ENCODE results near the gene TMEM200B. TPM values are rescaled to one million over a fixed set of nuclear protein-coding genes. Genes with fewer than 3 reads are reported as not detected.

TMEM200B gene
- total RNA-seq, 1 experiment from 2014 or later: 11.3 TPM

DNA sequence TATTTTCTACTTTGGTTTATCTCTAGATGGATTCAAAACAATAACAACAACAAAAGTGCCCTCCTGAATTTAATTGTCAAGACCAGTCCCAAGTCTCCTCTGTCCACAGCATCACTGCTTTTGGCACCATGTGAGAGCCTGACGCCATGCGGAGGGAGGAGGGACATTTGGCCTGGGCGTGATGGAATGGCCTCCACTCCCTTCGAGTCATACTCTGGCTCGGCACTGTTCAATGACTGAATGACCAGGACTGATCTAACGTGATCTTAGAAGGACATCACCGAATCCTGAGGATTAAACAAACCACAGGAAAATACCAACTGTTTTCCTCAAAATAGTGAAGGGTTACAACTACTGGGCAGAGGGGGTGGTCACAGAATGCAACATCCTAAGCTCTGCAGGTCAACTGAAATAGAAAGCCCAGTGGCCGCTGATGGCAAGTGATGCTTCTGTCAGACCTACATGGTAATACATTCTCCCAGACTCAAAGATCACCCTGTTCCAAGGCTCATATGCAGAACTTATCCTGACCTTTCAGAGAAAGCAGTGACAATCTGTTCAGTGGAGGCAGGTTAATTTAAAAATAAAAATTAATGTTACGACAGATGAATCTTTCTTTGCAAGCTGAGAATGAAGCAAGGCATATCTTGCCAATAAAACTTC lies 38.9 kb upstream of the TMEM200B start:
- ChIA-PET CTCF (no interaction called here), RAD21 (ENCODE audit: low non-redundant PET in 1 of 2, low total read pairs in 2 of 2, uncharacterized antibody in 2 of 2, unreplicated experiment in 2 of 2) (no interaction called here), POLR2A (no interaction called here)
- no peak overlapping the region for H2AFZ ChIP-seq (ENCODE audit: low read depth, low read length, poor library complexity, severe bottlenecking)
- no peak overlapping the region for H3K27ac ChIP-seq (ENCODE audit: low read depth, low read length)
- intact Hi-C loops (cut with micrococcal nuclease): no loop called here
- DNase-seq (ENCODE audit: low read depth, low spot score): no peak
- BruUV-seq (replicated peaks): no TSS peak
- no peaks in the 10 kb centered on the region for H3K9me3 ChIP-seq (ENCODE audit: control insufficient read depth in 1 of 2, insufficient read depth in 1 of 2, low read depth in 1 of 2, low read length in 2 of 2)
- no peaks in the 10 kb centered on the region for H3K4me1 ChIP-seq (ENCODE audit: control insufficient read depth in 1 of 2, insufficient read depth in 2 of 2, low read length in 2 of 2)
- H3K9ac ChIP-seq (ENCODE audit: low read length): no peak overlapping the region
- peaks cover 99% of the 10 kb centered on the region for H3K79me2 ChIP-seq (ENCODE audit: insufficient read depth, low read length)
- no peak overlapping the region for H3K4me3 ChIP-seq (replicated peaks in 1 of 2; ENCODE audit: low read depth in 1 of 2, low read length in 2 of 2)
- peaks cover 28 to 48% of the 10 kb centered on the region in 2 experiments for H3K36me3 ChIP-seq (ENCODE audit: control insufficient read depth in 1 of 2, insufficient read depth in 2 of 2, low read length in 2 of 2)
- no peak for ATAC-seq
- no peaks in the 10 kb centered on the region for H3K9me2 ChIP-seq (ENCODE audit: insufficient read depth)
- no peaks in the 10 kb centered on the region for H3K27me3 ChIP-seq (ENCODE audit: insufficient read depth, low read length)
- TF ChIP-seq EGR1 (IDR thresholded peaks at IDR 0.05; ENCODE audit: low read depth) (no peak), JUND (IDR thresholded peaks at IDR 0.05) (no peak), SP1 (IDR thresholded peaks at IDR 0.05; ENCODE audit: low read depth) (no peak), ZNF274 (IDR thresholded peaks at IDR 0.05; ENCODE audit: low read depth, low read length) (no peak), ELF1 (IDR thresholded peaks at IDR 0.05; ENCODE audit: borderline replicate concordance, low read depth) (no peak), SIN3A (IDR thresholded peaks at IDR 0.05; ENCODE audit: low read depth) (no peak), EZH2phosphoT487 (IDR thresholded peaks at IDR 0.05; ENCODE audit: borderline replicate concordance) (no peak), TCF7L2 (IDR thresholded peaks at IDR 0.05; ENCODE audit: borderline replicate concordance, extremely low read depth, insufficient read depth, insufficient read length) (no peak)
- TF ChIP-seq, protein P1, sequence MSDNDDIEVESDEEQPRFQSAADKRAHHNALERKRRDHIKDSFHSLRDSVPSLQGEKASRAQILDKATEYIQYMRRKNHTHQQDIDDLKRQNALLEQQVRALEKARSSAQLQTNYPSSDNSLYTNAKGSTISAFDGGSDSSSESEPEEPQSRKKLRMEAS (IDR thresholded peaks at IDR 0.05): no peak
- TF ChIP-seq, protein P2, sequence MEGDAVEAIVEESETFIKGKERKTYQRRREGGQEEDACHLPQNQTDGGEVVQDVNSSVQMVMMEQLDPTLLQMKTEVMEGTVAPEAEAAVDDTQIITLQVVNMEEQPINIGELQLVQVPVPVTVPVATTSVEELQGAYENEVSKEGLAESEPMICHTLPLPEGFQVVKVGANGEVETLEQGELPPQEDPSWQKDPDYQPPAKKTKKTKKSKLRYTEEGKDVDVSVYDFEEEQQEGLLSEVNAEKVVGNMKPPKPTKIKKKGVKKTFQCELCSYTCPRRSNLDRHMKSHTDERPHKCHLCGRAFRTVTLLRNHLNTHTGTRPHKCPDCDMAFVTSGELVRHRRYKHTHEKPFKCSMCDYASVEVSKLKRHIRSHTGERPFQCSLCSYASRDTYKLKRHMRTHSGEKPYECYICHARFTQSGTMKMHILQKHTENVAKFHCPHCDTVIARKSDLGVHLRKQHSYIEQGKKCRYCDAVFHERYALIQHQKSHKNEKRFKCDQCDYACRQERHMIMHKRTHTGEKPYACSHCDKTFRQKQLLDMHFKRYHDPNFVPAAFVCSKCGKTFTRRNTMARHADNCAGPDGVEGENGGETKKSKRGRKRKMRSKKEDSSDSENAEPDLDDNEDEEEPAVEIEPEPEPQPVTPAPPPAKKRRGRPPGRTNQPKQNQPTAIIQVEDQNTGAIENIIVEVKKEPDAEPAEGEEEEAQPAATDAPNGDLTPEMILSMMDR (IDR thresholded peaks at IDR 0.05 in 2 of 3, conservative IDR thresholded peaks at IDR 0.05 in 1 of 3; ENCODE audit: borderline replicate concordance in 1 of 3, insufficient read depth in 1 of 3, low read depth in 2 of 3, low read length in 2 of 3): no peak
- TF ChIP-seq, protein P3, sequence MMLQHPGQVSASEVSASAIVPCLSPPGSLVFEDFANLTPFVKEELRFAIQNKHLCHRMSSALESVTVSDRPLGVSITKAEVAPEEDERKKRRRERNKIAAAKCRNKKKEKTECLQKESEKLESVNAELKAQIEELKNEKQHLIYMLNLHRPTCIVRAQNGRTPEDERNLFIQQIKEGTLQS (IDR thresholded peaks at IDR 0.05): no peak
- TF ChIP-seq, protein P4, sequence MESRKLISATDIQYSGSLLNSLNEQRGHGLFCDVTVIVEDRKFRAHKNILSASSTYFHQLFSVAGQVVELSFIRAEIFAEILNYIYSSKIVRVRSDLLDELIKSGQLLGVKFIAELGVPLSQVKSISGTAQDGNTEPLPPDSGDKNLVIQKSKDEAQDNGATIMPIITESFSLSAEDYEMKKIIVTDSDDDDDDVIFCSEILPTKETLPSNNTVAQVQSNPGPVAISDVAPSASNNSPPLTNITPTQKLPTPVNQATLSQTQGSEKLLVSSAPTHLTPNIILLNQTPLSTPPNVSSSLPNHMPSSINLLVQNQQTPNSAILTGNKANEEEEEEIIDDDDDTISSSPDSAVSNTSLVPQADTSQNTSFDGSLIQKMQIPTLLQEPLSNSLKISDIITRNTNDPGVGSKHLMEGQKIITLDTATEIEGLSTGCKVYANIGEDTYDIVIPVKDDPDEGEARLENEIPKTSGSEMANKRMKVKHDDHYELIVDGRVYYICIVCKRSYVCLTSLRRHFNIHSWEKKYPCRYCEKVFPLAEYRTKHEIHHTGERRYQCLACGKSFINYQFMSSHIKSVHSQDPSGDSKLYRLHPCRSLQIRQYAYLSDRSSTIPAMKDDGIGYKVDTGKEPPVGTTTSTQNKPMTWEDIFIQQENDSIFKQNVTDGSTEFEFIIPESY (IDR thresholded peaks at IDR 0.05; ENCODE audit: extremely low read depth, insufficient replicate concordance, low read length): no peak
- TF ChIP-seq, protein P5, sequence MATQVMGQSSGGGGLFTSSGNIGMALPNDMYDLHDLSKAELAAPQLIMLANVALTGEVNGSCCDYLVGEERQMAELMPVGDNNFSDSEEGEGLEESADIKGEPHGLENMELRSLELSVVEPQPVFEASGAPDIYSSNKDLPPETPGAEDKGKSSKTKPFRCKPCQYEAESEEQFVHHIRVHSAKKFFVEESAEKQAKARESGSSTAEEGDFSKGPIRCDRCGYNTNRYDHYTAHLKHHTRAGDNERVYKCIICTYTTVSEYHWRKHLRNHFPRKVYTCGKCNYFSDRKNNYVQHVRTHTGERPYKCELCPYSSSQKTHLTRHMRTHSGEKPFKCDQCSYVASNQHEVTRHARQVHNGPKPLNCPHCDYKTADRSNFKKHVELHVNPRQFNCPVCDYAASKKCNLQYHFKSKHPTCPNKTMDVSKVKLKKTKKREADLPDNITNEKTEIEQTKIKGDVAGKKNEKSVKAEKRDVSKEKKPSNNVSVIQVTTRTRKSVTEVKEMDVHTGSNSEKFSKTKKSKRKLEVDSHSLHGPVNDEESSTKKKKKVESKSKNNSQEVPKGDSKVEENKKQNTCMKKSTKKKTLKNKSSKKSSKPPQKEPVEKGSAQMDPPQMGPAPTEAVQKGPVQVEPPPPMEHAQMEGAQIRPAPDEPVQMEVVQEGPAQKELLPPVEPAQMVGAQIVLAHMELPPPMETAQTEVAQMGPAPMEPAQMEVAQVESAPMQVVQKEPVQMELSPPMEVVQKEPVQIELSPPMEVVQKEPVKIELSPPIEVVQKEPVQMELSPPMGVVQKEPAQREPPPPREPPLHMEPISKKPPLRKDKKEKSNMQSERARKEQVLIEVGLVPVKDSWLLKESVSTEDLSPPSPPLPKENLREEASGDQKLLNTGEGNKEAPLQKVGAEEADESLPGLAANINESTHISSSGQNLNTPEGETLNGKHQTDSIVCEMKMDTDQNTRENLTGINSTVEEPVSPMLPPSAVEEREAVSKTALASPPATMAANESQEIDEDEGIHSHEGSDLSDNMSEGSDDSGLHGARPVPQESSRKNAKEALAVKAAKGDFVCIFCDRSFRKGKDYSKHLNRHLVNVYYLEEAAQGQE (IDR thresholded peaks at IDR 0.05; ENCODE audit: low read depth): no peak
- H3K4me2 ChIP-seq (ENCODE audit: low read length): no peak overlapping the region
- peaks cover 36% of the 10 kb centered on the region for H4K20me1 ChIP-seq (ENCODE audit: insufficient read depth)

Data from HCT116 (cell line).